SU-DHL-6 (cell line): ENCODE data around the gene MYH11.

Experiments
- EZH2phosphoT487 ChIP-seq: fragments of 200-600 bp; sonication (generic), shearing (Covaris generic); conservative IDR thresholded peaks from 2 replicates; pipeline ENCODE4 v1.6.1; 2018; ENCODE audit warnings: mild to moderate bottlenecking, antibody characterized with exemption, low read length, moderate library complexity, mixed read lengths
- TF ChIP-seq, protein P1 (sequence below): fragments of 200-600 bp; sonication (generic); IDR thresholded peaks from one replicate; pipeline ENCODE4 v1.5.1; 2017; ENCODE audit warnings: antibody characterized with exemption, mild to moderate bottlenecking, low read length, moderate library complexity; ENCODE audit not compliant: insufficient read depth, poor library complexity, severe bottlenecking

GRCh38 chr16:15874745-15875314 lies 18.0 kb upstream of the MYH11 start:
- TF ChIP-seq, protein P1, sequence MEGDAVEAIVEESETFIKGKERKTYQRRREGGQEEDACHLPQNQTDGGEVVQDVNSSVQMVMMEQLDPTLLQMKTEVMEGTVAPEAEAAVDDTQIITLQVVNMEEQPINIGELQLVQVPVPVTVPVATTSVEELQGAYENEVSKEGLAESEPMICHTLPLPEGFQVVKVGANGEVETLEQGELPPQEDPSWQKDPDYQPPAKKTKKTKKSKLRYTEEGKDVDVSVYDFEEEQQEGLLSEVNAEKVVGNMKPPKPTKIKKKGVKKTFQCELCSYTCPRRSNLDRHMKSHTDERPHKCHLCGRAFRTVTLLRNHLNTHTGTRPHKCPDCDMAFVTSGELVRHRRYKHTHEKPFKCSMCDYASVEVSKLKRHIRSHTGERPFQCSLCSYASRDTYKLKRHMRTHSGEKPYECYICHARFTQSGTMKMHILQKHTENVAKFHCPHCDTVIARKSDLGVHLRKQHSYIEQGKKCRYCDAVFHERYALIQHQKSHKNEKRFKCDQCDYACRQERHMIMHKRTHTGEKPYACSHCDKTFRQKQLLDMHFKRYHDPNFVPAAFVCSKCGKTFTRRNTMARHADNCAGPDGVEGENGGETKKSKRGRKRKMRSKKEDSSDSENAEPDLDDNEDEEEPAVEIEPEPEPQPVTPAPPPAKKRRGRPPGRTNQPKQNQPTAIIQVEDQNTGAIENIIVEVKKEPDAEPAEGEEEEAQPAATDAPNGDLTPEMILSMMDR, result peak; percentile 37
- TF ChIP-seq EZH2phosphoT487, result no peak
